Activated T-cell treated with anti-CD3 and anti-CD28 coated beads, Interleukin-2, amount 50 U/mL, for 1 hour (primary cell): ENCODE measurements around the gene PLCL1.

Experiments
- DNase-seq: peaks from one replicate; pipeline ENCODE4 v3.0.0-alpha.2; 2020

Gene PLCL1

GRCh38 chr2:197964720-197965119 lies 160.3 kb downstream of the PLCL1 start:
- DNase-seq: no peak

GRCh38 chr2:197965756-197966155 lies 161.4 kb downstream of the PLCL1 start:
- no peak for DNase-seq

DNA sequence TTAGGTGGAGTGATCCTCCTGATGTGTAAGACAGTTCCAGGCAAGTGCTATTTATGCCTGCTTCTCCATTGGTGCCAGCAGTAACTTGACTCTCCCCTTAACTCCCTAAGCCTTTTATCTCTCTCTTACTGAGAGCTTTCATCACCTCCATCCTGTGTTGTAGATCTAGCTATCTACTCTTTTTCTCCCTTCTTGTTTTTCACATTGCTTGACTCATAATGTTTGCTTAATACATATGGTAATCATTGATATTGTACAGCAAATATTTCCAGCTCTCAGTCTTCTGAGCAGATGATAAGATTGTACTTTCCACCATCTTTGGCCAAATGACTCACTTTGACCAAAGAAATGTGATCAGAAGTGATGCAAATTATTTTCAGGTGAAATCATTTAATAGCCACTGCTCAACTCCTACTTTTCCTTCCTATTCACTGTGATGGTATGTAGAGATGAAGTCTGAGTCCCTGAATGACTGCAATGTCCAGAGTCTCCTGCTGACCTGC lies 165.0 kb downstream of the PLCL1 start:
- no peak for DNase-seq

GRCh38 chr2:197972061-197972460 lies 167.7 kb downstream of the PLCL1 start:
- DNase-seq: no peak

GRCh38 chr2:197972587-197972986 lies 168.2 kb downstream of the PLCL1 start:
- DNase-seq: no peak

DNA sequence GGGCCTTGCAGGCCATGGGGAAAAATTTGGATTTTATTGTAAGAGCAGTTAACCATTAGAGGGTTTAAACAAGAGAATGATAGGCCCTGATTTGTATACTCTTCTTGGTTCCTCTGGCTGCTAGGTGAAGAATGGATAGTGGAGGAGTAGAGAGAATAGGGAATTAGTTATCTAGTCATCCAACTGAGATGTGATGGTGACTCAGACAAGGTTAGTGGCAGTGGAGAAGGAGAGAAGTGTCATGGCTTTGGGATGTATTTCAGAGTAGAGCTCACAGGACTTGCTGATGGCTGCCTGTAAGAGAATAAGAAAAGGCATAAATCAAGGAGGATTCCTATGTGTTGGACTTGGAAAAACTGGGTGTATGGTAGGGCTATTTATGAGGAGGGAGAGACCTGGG lies 169.4 kb downstream of the PLCL1 start:
- no peak for DNase-seq

- no peak for DNase-seq
Measured at GRCh38 chr2:197975931-197976519, 171.6 kb downstream of the PLCL1 start.

DNA sequence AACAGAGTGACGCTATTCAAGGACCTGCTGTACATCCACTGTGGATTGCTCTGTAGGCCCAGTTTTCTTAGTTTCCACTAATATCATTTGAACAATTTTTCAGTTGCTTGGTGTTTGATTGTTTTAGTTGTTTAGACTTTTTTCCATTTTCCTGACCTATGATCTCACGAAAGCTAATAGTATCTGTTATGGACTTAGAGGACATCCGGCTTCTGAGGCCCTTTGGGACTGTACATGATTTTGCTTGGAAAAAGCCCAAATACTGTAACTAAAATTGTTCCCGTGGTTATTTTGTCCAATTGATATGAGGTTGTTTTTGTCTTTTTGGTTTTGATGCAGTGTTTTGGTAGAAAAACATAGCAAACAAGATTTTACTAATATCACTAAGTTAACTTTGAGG lies 174.6 kb downstream of the PLCL1 start:
- DNase-seq: no peak

GRCh38 chr2:197982565-197982964 lies 178.2 kb downstream of the PLCL1 start:
- DNase-seq: no peak

- no peak for DNase-seq
Measured at GRCh38 chr2:197985029-197985638, 180.7 kb downstream of the PLCL1 start.

GRCh38 chr2:197986977-197987376 lies 182.6 kb downstream of the PLCL1 start:
- DNase-seq: no peak

DNA sequence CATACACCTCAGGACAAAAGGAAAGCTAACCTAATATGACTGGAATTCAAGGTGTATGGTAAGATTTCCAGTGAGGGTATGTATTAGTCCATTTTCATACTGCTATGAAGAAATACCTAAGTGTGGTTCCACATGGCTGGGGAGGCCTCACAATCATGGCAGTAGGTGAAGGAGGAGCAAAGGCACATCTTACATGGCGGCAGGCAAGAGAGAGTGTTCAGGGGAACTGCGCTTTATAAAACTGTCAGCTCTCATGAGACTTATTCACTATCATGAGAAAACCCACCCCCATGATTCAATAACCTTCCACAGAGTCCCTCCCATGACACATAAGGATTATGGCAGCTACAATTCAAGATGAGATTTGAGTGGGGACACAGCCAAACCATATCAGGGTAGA lies 186.0 kb downstream of the PLCL1 start:
- DNase-seq: no peak

GRCh38 chr2:197992482-197993133 lies 188.2 kb downstream of the PLCL1 start:
- DNase-seq: no peak

- no peak for DNase-seq
Measured at GRCh38 chr2:197993363-197993762, 189.0 kb downstream of the PLCL1 start.

GRCh38 chr2:197993830-197994229 lies 189.4 kb downstream of the PLCL1 start:
- no peak for DNase-seq

- no peak for DNase-seq
Measured at GRCh38 chr2:197994751-197995150, 190.4 kb downstream of the PLCL1 start.

- no peak for DNase-seq
Measured at GRCh38 chr2:197996583-197996982, 192.2 kb downstream of the PLCL1 start.

DNA sequence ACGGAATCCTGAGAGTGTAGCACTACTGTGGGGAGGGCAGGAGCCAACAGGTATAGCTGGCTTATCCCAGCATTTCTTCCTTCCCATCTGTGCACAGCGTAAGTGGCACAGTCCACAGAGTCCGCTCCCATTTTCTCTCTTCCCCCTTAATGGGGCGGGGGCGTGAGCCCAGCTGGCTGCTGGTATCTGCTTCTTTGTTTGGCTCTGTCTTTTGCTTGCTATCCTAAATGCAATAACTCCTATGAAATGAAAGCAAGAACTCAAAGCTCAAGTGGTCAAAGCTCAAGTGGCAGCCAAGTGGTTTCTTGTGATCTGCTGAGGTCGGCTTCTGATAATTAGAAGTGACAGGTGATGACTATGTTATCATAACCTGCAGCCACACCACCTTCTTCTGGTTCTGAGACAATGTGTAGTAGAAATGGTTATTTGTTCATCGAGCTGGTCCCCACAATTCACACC lies 192.7 kb downstream of the PLCL1 start:
- DNase-seq: no peak

- DNase-seq: no peak
Measured at GRCh38 chr2:197998702-197999101, 194.3 kb downstream of the PLCL1 start.

GRCh38 chr2:198000417-198000816 lies 196.0 kb downstream of the PLCL1 start:
- no peak for DNase-seq

- DNase-seq: no peak
Measured at GRCh38 chr2:198004173-198004572, 199.8 kb downstream of the PLCL1 start.

DNA sequence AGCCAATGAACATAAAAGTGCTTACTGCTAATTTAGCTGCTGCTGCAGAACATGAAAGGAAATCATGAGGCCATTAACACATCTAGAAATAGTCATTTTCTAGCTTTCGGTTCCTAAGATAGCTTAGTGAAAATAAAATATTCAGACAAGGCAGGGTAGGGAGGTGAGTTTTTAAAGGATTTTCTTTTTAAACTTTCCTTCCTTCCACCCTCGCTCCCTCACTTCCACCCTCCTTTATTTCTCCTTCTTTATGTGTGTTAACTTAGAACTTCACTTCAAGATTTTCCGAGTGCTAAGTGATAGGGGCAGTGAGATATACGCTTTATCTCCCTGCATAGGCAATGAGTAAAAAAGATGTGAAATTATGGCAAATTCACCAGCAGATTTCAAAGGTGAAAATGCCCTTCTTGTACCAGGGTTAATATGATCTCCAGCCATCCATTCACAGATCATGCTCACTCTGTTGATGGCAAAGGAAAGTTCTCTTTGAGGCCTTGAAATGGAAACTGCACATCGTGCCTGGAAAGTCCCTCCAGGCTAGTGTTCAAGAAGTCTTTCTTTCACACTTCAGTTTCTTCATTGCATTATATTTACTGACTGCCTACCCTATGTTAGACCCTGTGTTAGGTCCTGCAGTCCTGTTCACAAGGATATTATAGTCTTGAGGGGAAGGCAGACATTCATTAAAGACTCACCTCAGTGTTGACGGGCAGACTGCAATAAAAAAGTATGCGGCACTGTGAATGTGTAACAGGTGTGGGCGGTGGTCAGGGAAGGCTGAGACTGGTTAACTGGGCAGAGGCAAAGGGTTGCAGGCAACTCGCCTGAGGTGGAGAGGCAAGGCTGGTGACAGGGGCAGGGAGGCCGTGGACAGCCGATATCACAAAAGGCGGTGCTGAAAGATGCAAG lies 200.8 kb downstream of the PLCL1 start:
- DNase-seq: no peak

- no peak for DNase-seq
Measured at GRCh38 chr2:198006733-198007132, 202.3 kb downstream of the PLCL1 start.
